Retina (tissue), 1 donor: Measurements from ENCODE around the gene FUZ.

Source experiments
- DNase-seq: peaks from one replicate; pipeline ENCODE4 v3.0.0-alpha.2; 2016

Gene FUZ

GRCh38 chr19:49850487-49851342 lies 37.6 kb upstream of the FUZ start, which contains the start of gene PTOV1:
PTOV1 (plus strand) TSS chr19:49851159.
- peak; percentile 98 for DNase-seq

- no peak for DNase-seq
These were observed 37.1 kb upstream of the FUZ start for GRCh38 chr19:49850221-49850486.

GRCh38 chr19:49849433-49850220 lies 36.5 kb upstream of the FUZ start:
- no peak for DNase-seq

GRCh38 chr19:49848938-49849337 lies 35.8 kb upstream of the FUZ start:
- no peak for DNase-seq

DNA sequence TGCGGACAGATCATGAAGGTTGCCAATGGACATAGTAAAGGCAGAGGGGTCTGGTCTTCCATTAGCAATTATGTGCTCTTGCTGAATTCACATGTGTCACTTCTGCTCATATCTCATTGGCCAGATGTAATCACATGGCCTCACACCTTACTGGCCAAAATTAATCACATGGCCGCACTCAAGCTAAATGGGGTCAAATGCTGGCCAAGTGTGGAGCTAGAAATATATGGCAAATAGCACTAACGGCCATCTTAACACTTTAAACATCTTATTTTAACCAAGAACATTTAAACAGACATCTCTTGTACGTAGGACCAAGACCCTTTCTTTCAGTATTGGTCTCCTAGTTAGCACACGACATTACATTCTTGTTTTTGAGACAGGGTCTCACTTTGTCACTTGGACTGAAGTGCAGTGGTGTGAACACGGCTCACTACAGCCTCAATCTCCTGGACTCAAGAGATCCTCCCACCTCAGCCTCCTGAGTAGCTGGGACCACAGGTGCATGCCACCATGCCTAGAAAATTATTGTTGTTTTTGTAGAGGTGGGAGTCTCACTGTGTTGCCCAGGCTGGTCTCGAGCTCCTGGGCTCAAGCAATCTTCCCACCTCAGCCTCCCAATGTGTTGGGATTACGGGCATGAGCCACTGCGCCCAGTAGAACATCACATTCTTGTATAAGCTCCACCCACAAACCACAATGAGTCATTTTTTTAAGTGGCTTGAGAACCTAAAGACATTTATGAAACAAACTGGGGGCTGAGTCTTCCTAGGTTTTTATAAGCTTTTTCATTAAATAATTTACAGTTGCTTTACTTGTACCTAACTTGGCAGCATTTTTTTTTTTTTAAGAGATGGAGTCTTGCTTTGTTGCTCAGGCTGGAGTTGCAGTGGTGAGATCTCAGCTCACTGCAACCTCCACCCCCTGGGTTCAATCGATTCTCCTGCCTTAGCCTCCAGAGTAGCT lies 34.9 kb upstream of the FUZ start:
- DNase-seq = no peak

GRCh38 chr19:49846408-49846807 lies 33.3 kb upstream of the FUZ start:
- DNase-seq = no peak

GRCh38 chr19:49845414-49845813 lies 32.3 kb upstream of the FUZ start:
- DNase-seq = no peak

GRCh38 chr19:49844138-49845095 lies 31.3 kb upstream of the FUZ start:
- DNase-seq = no peak

DNA sequence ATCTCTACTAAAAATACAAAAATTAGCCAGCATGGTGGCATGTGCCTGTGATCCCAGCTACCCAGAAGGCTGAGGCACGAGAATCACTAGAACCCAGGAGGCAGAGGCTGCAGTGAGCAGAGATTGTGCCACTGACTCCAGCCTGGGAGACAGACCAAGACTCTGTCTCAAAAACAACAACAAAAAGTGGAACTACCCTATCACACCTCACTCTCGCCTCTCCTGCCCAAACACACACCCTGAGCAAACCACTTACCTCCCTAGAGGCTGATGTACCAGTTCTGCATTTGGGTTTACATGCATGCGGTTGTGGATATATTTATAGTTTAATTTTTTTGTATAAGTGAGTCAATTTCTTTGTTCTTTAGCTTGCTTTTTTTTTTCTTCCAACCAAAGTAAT lies 30.2 kb upstream of the FUZ start:
- DNase-seq = no peak

DNA sequence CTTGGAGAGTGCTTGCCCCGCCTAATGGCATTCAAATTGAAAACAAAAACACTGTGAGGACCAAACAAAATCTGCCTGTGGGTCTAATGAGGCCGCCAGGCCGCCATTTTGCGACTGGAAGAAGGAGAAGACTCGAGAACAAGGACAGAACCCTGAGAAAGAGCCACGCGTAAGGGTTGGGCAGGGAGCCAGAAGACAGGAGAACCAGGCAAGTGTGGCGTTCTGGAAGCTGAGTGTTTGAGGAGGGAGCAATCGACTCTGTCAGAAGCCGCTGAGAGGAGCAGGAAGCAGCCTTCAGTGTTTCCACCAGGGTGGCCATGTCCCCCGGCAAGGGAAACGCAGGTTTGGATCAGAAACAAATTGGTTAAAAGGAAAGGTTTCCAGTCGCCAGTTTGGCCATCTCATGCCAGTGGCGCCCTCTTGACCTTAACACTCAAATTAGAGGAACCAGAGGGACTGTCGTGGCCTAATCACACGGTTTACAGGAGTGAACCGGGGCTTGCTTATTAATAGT lies 27.7 kb upstream of the FUZ start:
- DNase-seq = no peak

GRCh38 chr19:49840321-49840720 lies 27.2 kb upstream of the FUZ start:
- DNase-seq = no peak

DNA sequence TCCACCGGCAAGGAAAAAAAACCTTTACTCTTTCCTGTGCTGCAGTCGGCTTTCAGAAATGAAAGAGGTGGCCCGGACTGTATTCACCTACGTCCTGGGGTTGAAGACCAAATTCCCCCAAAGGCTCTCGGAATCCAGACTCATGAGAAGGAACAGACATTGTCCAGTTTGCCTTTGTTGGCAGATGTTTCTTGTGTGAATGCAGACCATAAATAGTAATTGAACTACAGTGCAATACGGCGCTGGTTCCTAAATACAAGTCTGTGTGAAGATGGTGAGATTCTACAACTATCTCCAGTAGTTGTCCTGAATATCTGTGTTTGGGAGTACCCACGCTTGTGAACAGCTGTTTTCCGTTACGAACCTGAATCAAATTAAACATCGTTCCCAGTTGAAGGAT lies 26.6 kb upstream of the FUZ start:
- no peak for DNase-seq

DNA sequence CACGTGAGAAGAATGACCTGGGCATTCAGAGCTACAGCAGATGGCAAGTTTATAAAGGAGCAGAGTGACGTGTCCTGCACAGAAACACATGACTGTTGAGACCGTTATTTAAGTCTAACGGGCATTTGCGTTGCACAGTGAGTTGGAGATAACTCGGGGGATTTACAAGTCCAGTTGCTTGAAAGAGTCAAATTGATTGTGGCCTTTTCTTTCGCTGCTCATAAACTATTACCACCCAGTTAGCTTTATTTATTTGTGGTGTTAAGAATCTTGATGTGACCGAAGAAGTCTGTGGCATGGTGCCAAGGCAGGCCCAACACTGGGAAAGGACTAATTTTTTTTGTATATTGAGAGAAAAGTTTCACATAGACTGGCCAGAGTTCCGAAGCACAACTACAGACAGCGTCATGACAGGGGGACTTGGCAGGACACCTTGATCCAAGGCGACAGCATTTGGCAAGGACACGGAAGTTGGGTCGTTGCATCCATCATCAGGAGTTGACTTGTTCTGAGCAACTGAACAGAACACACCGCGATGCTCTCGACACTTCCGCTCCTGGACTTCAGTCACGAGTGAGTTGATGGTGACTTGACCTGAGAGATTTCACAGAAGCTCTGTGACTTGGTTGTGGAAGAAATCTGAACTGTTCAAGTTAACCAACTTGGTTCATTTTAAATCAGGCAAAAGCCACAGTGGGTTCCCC lies 25.9 kb upstream of the FUZ start:
- no peak for DNase-seq

GRCh38 chr19:49837425-49837824 lies 24.3 kb upstream of the FUZ start:
- DNase-seq = no peak

DNA sequence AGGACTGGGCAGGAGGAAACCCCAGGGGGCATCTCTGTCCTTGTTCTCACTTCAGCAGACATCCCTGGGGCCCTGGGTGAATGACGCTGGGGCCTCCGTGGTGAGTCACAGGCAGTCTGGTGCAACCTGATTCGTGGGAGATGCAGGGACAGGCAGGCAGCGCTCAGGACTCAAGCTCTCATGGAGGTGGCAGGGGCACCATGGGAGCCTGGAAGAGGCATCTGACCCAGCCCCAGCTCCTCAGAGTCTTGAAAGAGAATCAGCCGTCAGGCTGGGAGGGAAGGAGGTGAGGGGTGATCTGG lies 23.9 kb upstream of the FUZ start:
- DNase-seq = no peak

DNA sequence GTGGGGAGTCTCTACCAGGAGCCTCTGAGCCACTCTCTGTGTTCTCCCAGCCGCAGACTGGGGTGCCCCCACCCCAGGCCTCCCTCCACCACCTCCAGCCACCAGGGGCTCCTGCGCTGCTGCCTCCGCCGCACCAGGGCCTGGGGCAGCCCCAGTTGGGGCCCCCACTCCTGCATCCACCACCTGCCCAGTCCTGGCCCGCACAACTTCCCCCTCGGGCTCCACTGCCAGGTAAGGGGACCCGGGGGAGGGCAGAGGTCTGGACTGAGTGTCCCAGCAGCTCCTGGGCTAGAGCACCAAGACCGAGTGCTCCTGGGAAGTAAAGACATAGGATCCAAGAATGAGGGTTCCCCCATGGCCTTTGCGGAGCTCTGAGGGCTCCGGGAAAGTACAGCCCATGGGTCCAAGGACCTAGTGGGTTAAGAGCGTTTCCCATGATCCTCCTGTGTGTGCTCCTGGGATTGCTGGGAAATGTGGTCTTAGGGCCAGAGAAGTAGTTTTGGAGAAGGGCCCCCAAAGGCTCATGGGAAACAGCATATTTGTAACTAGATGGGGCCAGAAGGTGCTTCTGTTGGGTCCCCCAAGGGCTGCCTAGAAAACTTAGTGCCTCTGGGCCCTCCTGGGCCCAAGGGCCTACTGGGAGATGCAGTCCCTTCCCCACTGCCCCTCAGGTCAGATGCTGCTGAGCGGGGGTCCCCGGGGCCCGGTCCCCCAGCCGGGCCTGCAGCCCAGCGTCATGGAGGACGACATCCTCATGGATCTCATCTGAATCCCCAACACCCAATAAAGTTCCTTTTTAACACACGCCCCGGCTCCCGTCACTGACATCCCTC lies 23.3 kb upstream of the FUZ start:
- no peak for DNase-seq

DNA sequence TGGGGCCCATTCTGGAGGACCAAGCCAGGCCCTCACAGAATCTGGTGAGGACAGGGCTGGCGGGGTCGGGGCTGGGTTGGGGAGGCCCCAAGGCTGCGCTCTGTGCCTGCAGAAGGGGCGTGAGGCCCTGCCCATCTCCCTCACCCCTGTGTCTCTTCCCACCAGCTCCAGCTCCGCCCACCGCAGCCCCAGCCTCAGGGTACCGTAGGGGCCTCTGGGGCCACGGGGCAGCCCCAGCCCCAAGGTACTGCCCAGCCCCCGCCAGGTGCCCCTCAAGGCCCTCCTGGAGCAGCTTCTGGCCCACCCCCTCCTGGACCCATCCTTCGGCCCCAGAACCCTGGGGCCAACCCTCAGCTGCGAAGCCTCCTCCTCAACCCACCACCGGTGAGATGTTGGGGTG lies 22.5 kb upstream of the FUZ start:
- DNase-seq = no peak

GRCh38 chr19:49833599-49833998 lies 20.5 kb upstream of the FUZ start:
- no peak for DNase-seq

DNA sequence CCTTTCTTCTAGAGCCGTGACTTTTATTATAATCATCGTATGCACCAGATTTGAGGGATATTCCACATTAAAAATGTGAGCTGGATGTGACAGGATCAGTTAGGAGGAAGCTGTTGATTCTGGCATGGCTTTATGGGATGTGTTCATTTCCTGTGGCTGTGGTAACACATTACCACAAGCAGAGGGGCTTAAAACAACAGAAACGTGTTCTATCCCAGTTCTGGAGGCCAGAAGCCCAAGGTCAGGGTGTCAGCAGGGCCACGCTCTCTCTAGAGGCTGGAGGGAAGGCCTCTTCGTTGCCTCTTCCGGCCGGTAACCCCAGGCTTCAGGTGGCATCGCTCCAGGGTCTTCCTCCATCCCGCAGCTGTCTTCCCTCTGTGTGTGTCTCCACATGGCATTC lies 19.5 kb upstream of the FUZ start:
- no peak for DNase-seq

DNA sequence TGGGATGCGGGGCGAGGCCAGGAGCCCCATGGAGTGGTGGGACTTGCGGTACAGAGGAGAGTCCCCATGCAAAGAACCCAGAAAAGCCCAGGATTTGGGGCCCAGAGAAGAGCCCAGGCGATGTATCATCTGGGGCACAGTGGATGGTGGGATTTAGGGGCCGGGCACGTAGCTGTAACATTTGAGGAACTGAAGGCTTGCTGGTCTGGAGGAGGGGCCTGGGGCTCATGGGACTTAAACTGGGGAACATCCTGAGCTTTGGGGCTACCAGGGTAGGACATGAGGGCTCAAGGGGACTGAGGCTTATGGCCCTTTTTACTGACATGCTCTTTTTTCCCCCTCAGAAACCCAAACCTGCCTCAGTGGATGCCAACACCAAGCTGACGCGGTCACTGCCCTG lies 18.5 kb upstream of the FUZ start:
- DNase-seq = no peak
